OCI-LY7 (cell line): Measurements from ENCODE around the gene CHD2. TPM values are rescaled to one million over a fixed set of nuclear protein-coding genes. Genes with fewer than 3 reads are reported as not detected.

Experiments used
- BruUV-seq: library from RNA; stranded (reverse); fragments of 400-500 nt; replicated peaks from 2 replicates; lab custom pipeline; 2021; lab: Mats Ljungman, UMichigan
- CTCF ChIA-PET: fragments of 300-600 bp; sonication (Branson Sonifier 250); formaldehyde crosslinking; loops from one replicate; lab custom pipeline; 2022; ENCODE audit warnings: antibody characterized with exemption; ENCODE audit not compliant: unreplicated experiment; lab: Charles Lee
- POLR2A ChIA-PET: fragments of 300-600 bp; sonication (Branson Sonifier 250); formaldehyde crosslinking; loops from one replicate; lab custom pipeline; 2022; ENCODE audit warnings: antibody characterized with exemption; lab: Charles Lee
- DNase-seq: peaks from one replicate; pipeline ENCODE4 v3.0.0-alpha.2; 2015; ENCODE audit warnings: low spot score
- H2AFZ ChIP-seq: fragments of 200-600 bp; sonication (generic), shearing (Covaris generic); 2 replicates; pipeline ENCODE4 v1.6.1; 2014; ENCODE audit warnings: mild to moderate bottlenecking, antibody characterized with exemption, low read length, moderate library complexity
- H3K27ac ChIP-seq: fragments of 200-600 bp; sonication (generic); 2 replicates; pipeline ENCODE4 v1.5.1; 2014; ENCODE audit warnings: mixed run types, low read depth, mild to moderate bottlenecking, moderate library complexity, low read length, inconsistent platforms; ENCODE audit not compliant: poor library complexity, severe bottlenecking
- H3K36me3 ChIP-seq: fragments of 200-600 bp; sonication (generic); 2 replicates; pipeline ENCODE4 v1.6.1; 2014; ENCODE audit warnings: mild to moderate bottlenecking, antibody characterized with exemption, low read length, moderate library complexity, mixed read lengths; ENCODE audit not compliant: insufficient read depth
- H3K4me1 ChIP-seq: fragments of 200-600 bp; sonication (generic); 2 replicates; pipeline ENCODE4 v1.5.1; 2014; ENCODE audit warnings: mild to moderate bottlenecking, low read length; ENCODE audit not compliant: insufficient read depth, poor library complexity, severe bottlenecking
- H3K4me2 ChIP-seq: fragments of 200-600 bp; sonication (generic); 2 replicates; pipeline ENCODE4 v1.6.1; 2014; ENCODE audit warnings: mild to moderate bottlenecking, low read length
- H3K4me3 ChIP-seq: fragments of 200-600 bp; sonication (generic); 2 replicates; pipeline ENCODE4 v1.5.1; 2014; ENCODE audit warnings: mild to moderate bottlenecking, low read depth, low read length; ENCODE audit not compliant: poor library complexity, severe bottlenecking
- H3K79me2 ChIP-seq: fragments of 200-600 bp; sonication (generic); 2 replicates; pipeline ENCODE4 v1.6.1; 2016; ENCODE audit warnings: low read depth, mild to moderate bottlenecking, low read length, moderate library complexity, mixed read lengths; ENCODE audit not compliant: insufficient read depth
- H3K9me2 ChIP-seq: fragments of 200-600 bp; sonication (generic); 2 replicates; pipeline ENCODE4 v1.6.1; 2016; ENCODE audit warnings: mild to moderate bottlenecking, low read length, mixed read lengths; ENCODE audit not compliant: insufficient read depth
- H3K9me3 ChIP-seq: fragments of 200-600 bp; sonication (generic); 2 replicates; pipeline ENCODE4 v1.6.1; 2014; ENCODE audit warnings: mild to moderate bottlenecking, mixed run types, low read length, mixed read lengths
- H4K20me1 ChIP-seq: fragments of 200-600 bp; sonication (generic); 2 replicates; pipeline ENCODE4 v1.6.1; 2014; ENCODE audit warnings: mild to moderate bottlenecking, antibody characterized with exemption, low read length, moderate library complexity, mixed read lengths; ENCODE audit not compliant: insufficient read depth
- CTCF ChIP-seq: fragments of 200-600 bp; sonication (generic); conservative IDR thresholded peaks from 2 replicates; pipeline ENCODE4 v1.5.1; 2014; ENCODE audit warnings: mild to moderate bottlenecking, antibody characterized with exemption, low read length, moderate library complexity, mixed read lengths
- EZH2phosphoT487 ChIP-seq: fragments of 200-600 bp; sonication (generic); IDR thresholded peaks from 2 replicates; pipeline ENCODE4 v1.6.1; 2018; ENCODE audit warnings: low read depth, borderline replicate concordance, mild to moderate bottlenecking, mixed run types, antibody characterized with exemption, low read length, moderate library complexity, mixed read lengths
- intact Hi-C: fragments of 100-400 bp; cut with micrococcal nuclease; formaldehyde crosslinking; loops from one replicate; pipeline ENCODE4 v1.10.0; 2022; ENCODE audit not compliant: unreplicated experiment
- total RNA-seq, 2 experiments: library from RNA; depleted of rRNA in 1 of 2; stranded (reverse); fragments of >200 nt in 1 of 2; shearing (Covaris generic) in 1 of 2; gene quantifications; 2 replicates each; pipeline ENCODE4 v1.2.3, GENCODE V29; 2014 to 2022

CHD2 gene
- total RNA-seq, 2 experiments from 2014 or later = 133 to 213 TPM

- CTCF ChIA-PET = no interaction called here
- Histone ChIP-seq H4K20me1 (no peaks in the 10 kb centered on the region), H3K4me3 (no peak overlapping the region), H3K9me2 (no peaks in the 10 kb centered on the region), H3K4me1 (peaks cover 17% of the 10 kb centered on the region), H3K4me2 (no peak overlapping the region), H3K36me3 (no peaks in the 10 kb centered on the region; the same call in 1 of the 2 replicates), H3K9me3 (peaks cover 6% of the 10 kb centered on the region; the same call in 1 of the 2 replicates), H3K79me2 (no peaks in the 10 kb centered on the region), H2AFZ (no peak overlapping the region), H3K27ac (no peak overlapping the region)
- BruUV-seq = no TSS peak
- DNase-seq = no peak
- POLR2A ChIA-PET = interaction anchor here (0.6 to 1.7 kb wide), 5 partner anchors 8 to 33 kb away, joined by 4 to 8 read pairs (median 6); no protein-coding TSS in a partner anchor
- intact Hi-C loops = no loop called here
- TF ChIP-seq CTCF (no peak), EZH2phosphoT487 (no peak)
Observed at GRCh38 chr15:92861742-92862141, 38.4 kb upstream of the CHD2 start.

- Histone ChIP-seq H2AFZ (peak overlapping the region; percentile 95), H3K4me1 (peaks cover 17% of the 10 kb centered on the region), H4K20me1 (no peaks in the 10 kb centered on the region), H3K9me2 (no peaks in the 10 kb centered on the region), H3K9me3 (peaks cover 6% of the 10 kb centered on the region; the same call in 1 of the 2 replicates), H3K36me3 (no peaks in the 10 kb centered on the region; the same call in 1 of the 2 replicates), H3K4me2 (peak overlapping the region; percentile 73), H3K27ac (peak overlapping the region; percentile 58), H3K4me3 (peak overlapping the region; percentile 53), H3K79me2 (no peaks in the 10 kb centered on the region)
- CTCF ChIA-PET = no interaction called here
- DNase-seq = peak; percentile 51
- POLR2A ChIA-PET = interaction anchor here (0.6 to 1.9 kb wide), 5 partner anchors 9 to 38 kb away, joined by 3 to 8 read pairs (median 4); no protein-coding TSS in a partner anchor
- BruUV-seq = no TSS peak
- intact Hi-C loops = no loop called here
- TF ChIP-seq EZH2phosphoT487 (no peak), CTCF (no peak)
Observed at GRCh38 chr15:92864127-92864814, 35.9 kb upstream of the CHD2 start.
